Activated CD4-positive, alpha-beta T cell treated with anti-CD3 and anti-CD28 coated beads for 36 hours (primary cell): ENCODE measurements around the gene LAMA3. TPM values are rescaled to one million over a fixed set of nuclear protein-coding genes. Genes with fewer than 3 reads are reported as not detected.

Source experiments
- ATAC-seq: fragments of 200-7000 bp; cut with Tn5 transposase; one replicate; pipeline ENCODE4 v1.10.0; 2021; ENCODE audit warnings: mild to moderate bottlenecking, moderate library complexity
- CTCF ChIA-PET: fragments of 350-600 bp; sonication (Branson Sonifier 250); formaldehyde crosslinking; loops from one replicate; lab custom pipeline; 2021; ENCODE audit warnings: antibody characterized with exemption; lab: Charles Lee
- POLR2A ChIA-PET: fragments of 350-600 bp; sonication (Branson Sonifier 250); formaldehyde crosslinking; loops from one replicate; lab custom pipeline; 2021; ENCODE audit warnings: antibody characterized with exemption, inconsistent platforms; lab: Charles Lee
- DNase-seq: peaks from one replicate; pipeline ENCODE4 v3.0.0-alpha.2; 2020
- H3K27ac Mint-ChIP-seq: one replicate; pipeline ENCODE4 v1.8.0; 2021; ENCODE audit warnings: mixed read lengths
- H3K27me3 Mint-ChIP-seq: one replicate; pipeline ENCODE4 v1.8.0; 2021; ENCODE audit warnings: mixed read lengths
- H3K36me3 Mint-ChIP-seq: one replicate; pipeline ENCODE4 v1.8.0; 2021; ENCODE audit warnings: low read depth, mixed read lengths
- H3K4me1 Mint-ChIP-seq: one replicate; pipeline ENCODE4 v1.8.0; 2021; ENCODE audit warnings: mixed read lengths
- H3K4me3 Mint-ChIP-seq: one replicate; pipeline ENCODE4 v1.8.0; 2021; ENCODE audit warnings: mild to moderate bottlenecking, moderate library complexity, mixed read lengths
- H3K9me3 Mint-ChIP-seq: one replicate; pipeline ENCODE4 v1.8.0; 2021; ENCODE audit warnings: low read depth, mixed read lengths
- intact Hi-C, 2 experiments: fragments of 100-400 bp; cut with DNase I in 1 of 2; cut with micrococcal nuclease in 1 of 2; formaldehyde crosslinking; loops; one replicate each; pipeline versions ENCODE4 v1.14.2 to v1.15.1; 2022 to 2024; cut with DNase I, micrococcal nuclease
- total RNA-seq, 2 experiments: library from RNA; stranded (reverse); gene quantifications; one replicate each; pipeline ENCODE4 v1.2.3, GENCODE V29; 2021

LAMA3 gene
- total RNA-seq, 2 experiments from 2014 or later: 0.07 to 0.09 TPM

- Mint-ChIP-seq H3K36me3 (no peaks in the 10 kb centered on the region), H3K4me1 (peaks cover 4% of the 10 kb centered on the region), H3K4me3 (no peak overlapping the region), H3K27me3 (peaks cover under 1% of the 10 kb centered on the region), H3K9me3 (no peaks in the 10 kb centered on the region), H3K27ac (no peak overlapping the region)
- ATAC-seq: no peak
- POLR2A ChIA-PET: no interaction called here
- CTCF ChIA-PET: interaction anchor here (0.6 to 1.0 kb wide), 5 partner anchors 15 to 727 kb away, joined by 3 to 4 read pairs (median 3); no protein-coding TSS in a partner anchor
- no peak for DNase-seq
- intact Hi-C loops: no loop called here
These were observed 30.5 kb downstream of the LAMA3 start for GRCh38 chr18:23719634-23720201.

- peaks cover 3% of the 10 kb centered on the region for H3K27me3 Mint-ChIP-seq
- POLR2A ChIA-PET: no interaction called here
These were observed 32.6 kb downstream of the LAMA3 start for GRCh38 chr18:23721696-23722480.

GRCh38 chr18:23722646-23723045 is 33.4 kb downstream of the LAMA3 start:
- Mint-ChIP-seq H3K36me3 (no peaks in the 10 kb centered on the region), H3K27me3 (peaks cover 3% of the 10 kb centered on the region), H3K4me1 (peaks cover 4% of the 10 kb centered on the region), H3K4me3 (no peak overlapping the region), H3K9me3 (no peaks in the 10 kb centered on the region), H3K27ac (no peak overlapping the region)
- intact Hi-C loops: no loop called here
- DNase-seq: no peak
- CTCF ChIA-PET: interaction anchor here (1.2 kb wide), 1 partner anchor 14 kb away, joined by 4 read pairs; no protein-coding TSS in a partner anchor
- POLR2A ChIA-PET: no interaction called here
- ATAC-seq: no peak

More at GRCh38 chr18:23721696-23722480, 32.6 kb downstream of the LAMA3 start:
- Mint-ChIP-seq H3K9me3 (no peaks in the 10 kb centered on the region), H3K36me3 (no peaks in the 10 kb centered on the region), H3K27ac (no peak overlapping the region), H3K4me1 (peaks cover 4% of the 10 kb centered on the region), H3K4me3 (no peak overlapping the region)
- intact Hi-C loops: no loop called here
- CTCF ChIA-PET: no interaction called here
- ATAC-seq (no peak), DNase-seq (no peak)

- DNase-seq (no peak), ATAC-seq (no peak)
- no peak overlapping the region for H3K4me3 Mint-ChIP-seq
- no peaks in the 10 kb centered on the region for H3K36me3 Mint-ChIP-seq
- H3K9me3 Mint-ChIP-seq: no peaks in the 10 kb centered on the region
- peaks cover 3% of the 10 kb centered on the region for H3K27me3 Mint-ChIP-seq
- peaks cover under 1% of the 10 kb centered on the region for H3K4me1 Mint-ChIP-seq
- no peak overlapping the region for H3K27ac Mint-ChIP-seq
- ChIA-PET CTCF (interaction anchor here (0.6 to 1.2 kb wide), 2 partner anchors 15 to 666 kb away, joined by 3 to 4 read pairs; no protein-coding TSS in a partner anchor), POLR2A (no interaction called here)
- intact Hi-C loops: no loop called here
These were observed 33.9 kb downstream of the LAMA3 start for GRCh38 chr18:23723121-23723520.

- ChIA-PET POLR2A (no interaction called here), CTCF (interaction anchor here (1.3 kb wide), 1 partner anchor 17 kb away, joined by 3 read pairs; no protein-coding TSS in a partner anchor)
- H3K4me1 Mint-ChIP-seq: no peaks in the 10 kb centered on the region
- intact Hi-C loops: no loop called here
- ATAC-seq: no peak
- H3K27ac Mint-ChIP-seq: no peak overlapping the region
- H3K9me3 Mint-ChIP-seq: no peaks in the 10 kb centered on the region
- H3K4me3 Mint-ChIP-seq: no peak overlapping the region
- H3K36me3 Mint-ChIP-seq: no peaks in the 10 kb centered on the region
- no peak for DNase-seq
- H3K27me3 Mint-ChIP-seq: peaks cover 3% of the 10 kb centered on the region
These were observed 35.4 kb downstream of the LAMA3 start for GRCh38 chr18:23724681-23725080.

GRCh38 chr18:23725351-23725750 is 36.1 kb downstream of the LAMA3 start:
- intact Hi-C loops: no loop called here
- ChIA-PET CTCF (interaction anchor here (1.3 kb wide), 1 partner anchor 17 kb away, joined by 3 read pairs; no protein-coding TSS in a partner anchor), POLR2A (no interaction called here)
- ATAC-seq: no peak
- no peaks in the 10 kb centered on the region for H3K36me3 Mint-ChIP-seq
- DNase-seq: no peak
- no peak overlapping the region for H3K4me3 Mint-ChIP-seq
- H3K27ac Mint-ChIP-seq: no peak overlapping the region
- H3K27me3 Mint-ChIP-seq: peaks cover 3% of the 10 kb centered on the region
- H3K4me1 Mint-ChIP-seq: no peaks in the 10 kb centered on the region
- H3K9me3 Mint-ChIP-seq: no peaks in the 10 kb centered on the region

GRCh38 chr18:23725827-23726661 is 36.8 kb downstream of the LAMA3 start:
- ATAC-seq (no peak), DNase-seq (no peak)
- H3K9me3 Mint-ChIP-seq: no peaks in the 10 kb centered on the region
- H3K4me1 Mint-ChIP-seq: no peaks in the 10 kb centered on the region
- peaks cover 3% of the 10 kb centered on the region for H3K27me3 Mint-ChIP-seq
- no peak overlapping the region for H3K4me3 Mint-ChIP-seq
- POLR2A ChIA-PET: no interaction called here
- intact Hi-C loops: no loop called here
- H3K36me3 Mint-ChIP-seq: no peaks in the 10 kb centered on the region
- H3K27ac Mint-ChIP-seq: no peak overlapping the region
- CTCF ChIA-PET: no interaction called here

GRCh38 chr18:23727707-23728493 is 38.6 kb downstream of the LAMA3 start:
- ChIA-PET POLR2A (no interaction called here), CTCF (interaction anchor here (0.6 to 1.0 kb wide), 3 partner anchors 10 to 449 kb away, joined by 3 read pairs; no protein-coding TSS in a partner anchor)
- Mint-ChIP-seq H3K27ac (no peak overlapping the region), H3K36me3 (no peaks in the 10 kb centered on the region), H3K4me1 (no peaks in the 10 kb centered on the region), H3K4me3 (no peak overlapping the region), H3K27me3 (peaks cover 3% of the 10 kb centered on the region), H3K9me3 (no peaks in the 10 kb centered on the region)
- ATAC-seq (no peak), DNase-seq (no peak)
- intact Hi-C loops: no loop called here

- Mint-ChIP-seq H3K4me1 (peaks cover 14% of the 10 kb centered on the region), H3K36me3 (no peaks in the 10 kb centered on the region), H3K9me3 (no peaks in the 10 kb centered on the region), H3K4me3 (no peak overlapping the region), H3K27me3 (no peaks in the 10 kb centered on the region), H3K27ac (no peak overlapping the region)
- CTCF ChIA-PET: no interaction called here
- ATAC-seq (no peak), DNase-seq (no peak)
- intact Hi-C loops: loop anchor here in 1 of 2 experiments (10.0 kb wide), 1 partner anchor 184 kb away; no protein-coding TSS in a partner anchor
- POLR2A ChIA-PET: no interaction called here
These were observed 41.6 kb downstream of the LAMA3 start for GRCh38 chr18:23730857-23731256.

- ChIA-PET POLR2A (no interaction called here), CTCF (no interaction called here)
- H3K27me3 Mint-ChIP-seq: no peaks in the 10 kb centered on the region
- no peak for ATAC-seq
- peaks cover 14% of the 10 kb centered on the region for H3K4me1 Mint-ChIP-seq
- no peak overlapping the region for H3K4me3 Mint-ChIP-seq
- intact Hi-C loops: loop anchor here in 1 of 2 experiments (10.0 kb wide), 1 partner anchor 183 kb away; no protein-coding TSS in a partner anchor
- DNase-seq: no peak
- no peaks in the 10 kb centered on the region for H3K36me3 Mint-ChIP-seq
- no peak overlapping the region for H3K27ac Mint-ChIP-seq
- H3K9me3 Mint-ChIP-seq: no peaks in the 10 kb centered on the region
These were observed 42.6 kb downstream of the LAMA3 start for GRCh38 chr18:23731861-23732260.
